ENCODE results near the gene PLK1.
"Not testable (repeated sequence)": the region's sequence is repeated elsewhere in the genome, so short reads cannot be mapped to it uniquely, and the experiment has no call there.

Gene PLK1

GRCh38 chr16:23678430-23679273 is at the start of gene PLK1:
PLK1 (plus strand) TSS chr16:23678889; CDS start chr16:23678933, 44 bp downstream.
- DNase-seq = peak; percentile 75

GRCh38 chr16:23629516-23629915 is 49.2 kb upstream of the PLK1 start:
- DNase-seq = no peak

DNA sequence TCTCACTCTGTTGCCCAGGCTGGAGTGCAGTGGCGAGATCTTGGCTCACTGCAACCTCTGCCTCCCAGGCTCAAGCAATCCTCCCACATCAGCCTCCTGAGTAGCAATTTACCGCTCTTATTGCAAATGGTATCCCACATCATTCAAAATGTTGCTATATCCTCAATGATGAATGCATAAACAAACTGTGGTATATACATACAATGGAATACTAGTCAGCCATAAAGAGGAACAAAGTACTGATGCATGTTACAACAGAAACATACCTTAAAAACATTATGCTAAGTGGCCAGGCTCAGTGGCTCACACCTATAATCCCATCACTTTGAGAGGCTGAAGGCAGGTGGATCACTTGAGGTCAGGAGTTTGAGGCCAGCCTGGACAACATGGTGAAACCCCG is 46.8 kb upstream of the PLK1 start:
- not testable (repeated sequence) for DNase-seq

- no peak for DNase-seq
Observed at GRCh38 chr16:23634461-23635036, 44.1 kb upstream of the PLK1 start.

- DNase-seq = no peak
Observed at GRCh38 chr16:23635958-23636357, 42.7 kb upstream of the PLK1 start.

GRCh38 chr16:23640615-23640930 is 38.1 kb upstream of the PLK1 start:
- no peak for DNase-seq

DNA sequence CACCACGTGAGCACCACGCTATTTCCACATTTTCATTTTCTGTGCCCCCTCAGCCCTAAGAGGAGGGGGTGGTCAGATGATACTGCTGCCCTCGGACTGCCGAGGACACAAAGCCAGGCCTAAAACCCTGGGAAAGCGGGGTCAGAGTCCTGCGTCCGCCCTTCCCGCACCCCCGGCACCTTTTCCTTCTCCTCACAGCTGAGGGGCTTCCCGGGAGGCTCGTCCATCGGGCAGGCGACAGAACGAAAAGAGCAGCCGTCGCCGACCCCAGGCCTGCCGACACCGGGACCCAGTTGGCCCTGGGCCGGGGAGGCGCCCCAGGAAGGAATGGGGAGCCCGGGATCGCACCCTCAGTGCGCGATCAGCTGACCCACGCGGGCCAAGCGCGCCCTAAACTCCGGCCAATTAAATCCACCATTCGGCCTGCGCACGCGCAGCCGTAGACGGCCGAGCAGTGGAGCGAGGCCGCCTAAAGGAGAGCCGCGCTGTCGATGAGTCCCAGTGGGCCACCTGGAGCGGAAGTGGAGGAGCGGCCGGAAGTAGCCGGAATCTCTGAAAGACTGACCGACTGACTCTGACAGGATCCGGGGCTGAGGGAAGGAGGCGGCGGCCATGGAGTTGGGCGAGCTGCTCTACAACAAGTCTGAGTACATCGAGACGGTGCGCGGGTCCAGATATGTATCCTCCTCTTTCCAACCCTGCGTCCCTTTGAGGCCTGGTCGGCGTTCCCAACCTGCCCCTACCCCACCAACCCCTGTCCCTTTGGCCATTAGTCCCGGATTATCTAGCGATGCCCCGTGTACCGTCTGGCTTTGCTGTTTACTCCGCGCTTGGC is 37.5 kb upstream of the PLK1 start, which contains the start of the genes DCTN5 and PALB2:
Gene DCTN5, plus strand, starts transcription at position 536 of the 835 bp plus-strand sequence. Its CDS starts 77 bp downstream, at position 613.
Gene PALB2, minus strand, starts transcription at position 380 of the 835 bp plus-strand sequence. Its CDS starts 153 bp downstream, at position 227.
- peak; percentile 84 for DNase-seq

GRCh38 chr16:23642246-23642774 is 36.4 kb upstream of the PLK1 start:
- no peak for DNase-seq

GRCh38 chr16:23650674-23651416 is 27.8 kb upstream of the PLK1 start:
- no peak for DNase-seq

DNA sequence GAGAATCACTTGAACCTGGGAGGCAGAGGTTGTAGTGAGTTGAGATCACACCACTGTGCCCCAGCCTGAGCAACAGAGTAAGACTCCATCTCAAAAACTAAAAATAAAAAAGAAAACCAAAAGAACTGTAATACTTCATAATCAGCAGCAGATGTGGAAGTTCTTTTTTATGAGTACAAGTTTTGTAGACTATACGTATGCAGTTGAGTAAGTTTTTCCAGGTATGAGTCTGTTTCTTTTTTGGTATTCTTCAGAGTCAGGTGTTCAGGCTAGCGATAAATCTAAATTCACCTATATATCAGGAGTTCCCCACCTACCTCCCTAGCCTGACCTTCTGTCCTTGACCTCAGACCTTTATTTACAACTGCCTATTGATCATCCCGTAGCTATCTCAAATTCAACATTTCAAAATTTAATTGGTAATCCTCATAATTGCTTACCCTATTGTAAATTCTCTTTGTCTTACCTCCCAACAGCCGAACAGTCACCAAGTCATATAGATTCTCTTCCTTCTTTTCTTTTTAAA is 26.7 kb upstream of the PLK1 start:
- DNase-seq = no peak

DNA sequence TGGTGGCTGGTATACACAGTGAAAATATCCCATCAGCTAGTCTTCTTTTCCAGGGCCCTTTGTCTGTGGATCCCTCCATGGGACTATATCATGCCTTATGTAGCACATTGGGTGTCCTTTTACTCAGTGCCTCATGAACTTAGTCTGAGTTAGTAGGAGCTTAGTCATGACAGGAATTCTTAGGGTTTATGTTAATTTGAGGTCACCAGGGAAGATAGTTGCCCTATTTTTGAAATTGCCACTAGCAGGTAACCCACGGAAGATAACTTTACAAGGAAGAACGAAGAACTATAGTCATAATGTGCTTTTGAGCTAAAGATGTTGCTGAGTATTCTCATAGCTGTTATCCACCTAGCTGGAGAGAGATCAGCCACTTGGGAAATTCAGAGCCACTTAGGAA is 14.8 kb upstream of the PLK1 start:
- no peak for DNase-seq

- no peak for DNase-seq
Observed at GRCh38 chr16:23666571-23667354, 11.9 kb upstream of the PLK1 start.

DNA sequence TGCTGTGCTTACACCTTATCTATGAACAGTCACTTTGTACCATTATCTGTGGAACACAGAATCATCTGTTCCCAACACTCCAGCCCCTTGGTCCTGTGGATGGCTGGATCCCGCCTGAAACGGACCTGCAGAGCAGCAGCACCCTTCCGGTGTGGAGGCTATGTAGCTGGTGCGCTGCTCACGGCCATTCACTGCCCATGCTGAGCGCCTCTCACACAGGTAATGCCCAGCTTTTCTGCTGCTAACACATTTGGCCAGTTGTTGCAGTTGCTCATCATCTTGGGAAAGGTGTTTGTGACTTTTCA is 11.4 kb upstream of the PLK1 start:
- DNase-seq = no peak

DNA sequence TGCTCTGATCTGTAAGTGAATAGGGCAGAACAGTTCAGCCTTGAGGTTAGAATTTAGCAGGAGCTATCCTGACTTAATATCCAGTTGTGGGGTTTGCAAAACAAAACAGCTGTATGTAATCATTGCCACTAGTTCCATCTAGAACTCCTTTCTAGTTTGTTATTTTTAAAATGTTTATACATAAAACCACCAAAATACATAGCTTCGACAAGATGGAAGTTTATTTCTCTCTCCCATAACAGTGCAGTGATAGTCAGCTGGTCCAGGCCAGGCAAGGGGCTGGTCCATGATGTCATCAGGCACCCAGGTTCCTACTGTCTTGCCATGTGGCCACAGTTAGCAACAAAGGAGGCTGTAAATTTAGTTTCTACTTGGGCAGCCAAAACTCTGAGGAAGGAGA is 10.5 kb upstream of the PLK1 start:
- no peak for DNase-seq

DNA sequence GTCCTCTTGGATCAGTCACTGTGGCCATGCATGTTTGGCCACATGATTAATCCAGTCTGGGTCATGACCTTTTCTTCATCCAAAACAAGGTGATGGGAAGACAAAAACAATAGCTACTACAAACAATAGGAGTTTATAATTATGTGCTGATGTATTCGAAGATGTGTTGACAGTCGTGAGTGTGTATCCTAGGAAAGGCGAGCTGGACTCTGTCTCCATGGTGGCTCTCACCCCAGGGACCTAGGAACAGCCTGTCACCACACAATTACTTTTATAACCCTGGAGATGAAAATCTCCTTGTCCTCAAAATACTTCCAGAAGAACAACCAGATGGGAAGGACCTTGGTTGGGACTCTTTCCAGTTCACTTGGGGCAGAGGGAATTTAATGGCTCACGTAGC is 9.8 kb upstream of the PLK1 start:
- no peak for DNase-seq

- no peak for DNase-seq
Observed at GRCh38 chr16:23670137-23670776, 8.4 kb upstream of the PLK1 start.

- no peak for DNase-seq
Observed at GRCh38 chr16:23673971-23674614, 4.6 kb upstream of the PLK1 start.

GRCh38 chr16:23676924-23677480 is 1.7 kb upstream of the PLK1 start:
- DNase-seq = no peak

GRCh38 chr16:23679274-23679985 is 741 bp downstream of the PLK1 start:
- DNase-seq = no peak

- no peak for DNase-seq
Observed at GRCh38 chr16:23679986-23680336, 1.3 kb downstream of the PLK1 start.

Measured in CD4-positive, alpha-beta T cell treated with Interleukin-17A for 4 hours (primary cell).